ENCODE measurements around the gene ZNF550.
"Not testable (repeated sequence)": the region's sequence is repeated elsewhere in the genome, so short reads cannot be mapped to it uniquely, and the experiment has no call there.

Gene ZNF550

DNA sequence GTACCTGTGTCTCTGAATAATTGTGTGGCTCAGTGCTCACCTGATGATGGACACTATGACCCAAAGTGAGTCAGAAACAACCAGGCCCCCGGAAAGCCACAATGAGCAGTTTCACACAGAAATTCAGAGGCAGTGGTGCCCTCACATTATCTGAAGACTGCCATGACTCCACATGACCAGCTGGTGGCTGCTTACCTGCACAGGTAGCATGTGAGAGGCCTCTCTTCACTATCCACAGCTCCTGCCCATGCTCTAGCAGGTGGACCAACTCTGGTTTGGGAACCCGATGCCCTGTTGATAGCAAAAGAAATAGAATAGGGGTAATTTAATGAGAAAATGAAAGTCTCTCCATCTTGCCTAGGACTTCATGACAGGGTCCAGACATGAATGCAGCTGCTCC lies 7.2 kb downstream of the ZNF550 start:
- in situ Hi-C loops (cut with HindIII; ENCODE audit: low pct_ligation_motif_present, low pct_unique_long_range_greater_than_20kb, low sequenced_read_pairs), result no loop called here
- DNase-seq, result no peak

DNA sequence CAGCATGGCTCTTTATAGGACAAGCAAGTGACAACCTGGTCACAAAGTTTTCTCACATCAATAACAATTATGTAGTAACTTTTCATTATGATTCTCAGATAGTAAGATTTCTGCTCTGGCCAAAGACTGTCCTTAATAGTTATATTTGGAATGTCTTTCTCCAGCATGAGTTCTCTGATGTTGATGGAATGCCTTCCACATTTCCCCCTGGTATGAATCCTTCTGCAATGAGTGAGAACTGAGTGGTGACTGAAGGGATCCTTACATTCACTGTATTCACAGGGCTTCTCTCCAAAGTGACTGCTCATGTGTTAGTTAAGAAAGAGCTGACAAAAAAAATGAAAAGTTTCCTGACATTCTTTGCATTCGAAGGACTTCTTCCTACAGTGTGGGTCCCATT lies 13.2 kb downstream of the ZNF550 start:
- in situ Hi-C loops (cut with HindIII; ENCODE audit: low pct_ligation_motif_present, low pct_unique_long_range_greater_than_20kb, low sequenced_read_pairs), result no loop called here

DNA sequence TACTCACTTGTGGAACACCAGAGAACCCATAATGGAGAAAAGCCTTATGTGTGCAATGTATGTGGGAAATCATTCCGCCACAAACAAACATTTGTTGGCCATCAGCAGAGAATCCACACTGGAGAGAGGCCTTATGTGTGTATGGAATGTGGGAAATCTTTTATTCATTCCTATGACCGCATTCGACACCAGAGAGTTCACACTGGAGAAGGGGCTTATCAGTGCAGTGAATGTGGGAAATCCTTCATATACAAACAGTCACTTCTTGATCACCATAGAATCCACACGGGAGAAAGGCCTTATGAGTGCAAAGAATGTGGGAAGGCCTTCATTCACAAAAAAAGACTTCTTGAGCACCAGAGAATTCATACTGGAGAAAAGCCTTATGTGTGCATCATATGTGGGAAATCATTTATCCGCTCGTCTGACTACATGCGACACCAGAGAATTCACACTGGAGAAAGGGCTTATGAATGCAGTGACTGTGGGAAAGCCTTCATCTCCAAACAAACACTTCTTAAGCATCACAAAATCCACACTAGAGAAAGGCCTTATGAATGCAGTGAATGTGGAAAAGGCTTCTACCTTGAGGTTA lies 21.6 kb downstream of the ZNF550 start:
- no peak for DNase-seq
- in situ Hi-C loops (cut with HindIII; ENCODE audit: low pct_ligation_motif_present, low pct_unique_long_range_greater_than_20kb, low sequenced_read_pairs), result no loop called here

More for the DNA sequence above, 13.2 kb downstream of the ZNF550 start:
- DNase-seq, result no peak

DNA sequence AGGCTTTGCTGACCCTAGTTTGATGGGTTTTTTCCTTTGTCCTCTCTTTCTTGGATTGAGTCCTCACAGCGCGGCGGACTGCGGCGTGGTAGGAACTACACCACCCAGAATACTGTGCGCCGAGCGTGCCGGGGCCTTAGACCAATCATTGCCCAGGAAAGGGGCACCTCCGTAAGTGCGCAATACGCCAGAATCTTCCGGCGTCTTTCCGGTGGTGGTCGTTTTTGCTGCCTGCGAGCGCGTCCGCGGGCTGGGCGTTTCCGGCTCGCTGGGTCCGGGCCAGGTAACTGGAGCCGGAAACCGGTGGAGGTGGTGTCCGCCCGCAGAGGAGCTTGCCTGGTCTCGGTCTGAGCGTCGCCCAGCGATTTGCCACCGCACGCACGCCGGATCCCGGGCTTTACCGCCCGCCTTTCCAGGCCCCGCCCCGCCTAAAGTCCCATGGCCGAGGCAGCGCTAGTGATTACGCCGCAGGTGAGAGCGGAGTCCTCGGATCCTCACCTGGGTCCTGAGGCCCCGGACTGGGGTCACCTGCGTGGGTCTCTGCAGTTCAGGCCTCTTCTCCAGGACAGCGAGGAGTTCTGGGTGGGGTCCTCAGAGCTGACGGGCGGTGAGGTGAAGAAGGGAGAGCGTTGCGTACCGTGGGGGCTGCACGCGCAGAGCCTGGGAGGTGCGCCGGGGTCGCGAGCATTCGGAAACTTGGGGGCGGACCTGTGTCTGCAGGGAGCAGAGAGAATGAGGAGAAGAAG lies 32.4 kb downstream of the ZNF550 start, which contains the start of gene ZNF549:
ZNF549 (plus strand) TSS at position 221 of the 746 bp plus-strand sequence; CDS start at position 439, 218 bp downstream.
- peak; percentile 65 for DNase-seq
- in situ Hi-C loops (cut with HindIII; ENCODE audit: low pct_ligation_motif_present, low pct_unique_long_range_greater_than_20kb, low sequenced_read_pairs), result no loop called here

DNA sequence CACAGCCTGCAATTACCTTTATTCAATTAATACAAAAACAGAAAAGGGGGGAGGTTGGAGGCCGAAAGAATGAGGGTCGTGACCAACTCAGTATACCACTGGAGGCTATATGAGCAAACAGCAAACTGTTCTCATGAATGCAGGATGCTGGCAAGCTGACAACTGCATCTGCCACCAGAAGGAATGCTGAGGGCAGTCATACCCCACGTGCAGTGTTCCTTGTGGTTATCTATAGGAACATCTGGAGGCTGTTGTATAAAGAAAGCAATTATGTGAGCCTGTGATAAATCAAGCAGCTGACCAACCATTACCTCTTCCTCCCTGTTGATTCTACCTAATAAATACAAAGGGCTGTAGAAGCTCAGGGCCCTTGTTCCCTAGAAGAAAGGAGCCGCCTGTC lies 41.6 kb downstream of the ZNF550 start:
- DNase-seq, result not testable (repeated sequence)

DNA sequence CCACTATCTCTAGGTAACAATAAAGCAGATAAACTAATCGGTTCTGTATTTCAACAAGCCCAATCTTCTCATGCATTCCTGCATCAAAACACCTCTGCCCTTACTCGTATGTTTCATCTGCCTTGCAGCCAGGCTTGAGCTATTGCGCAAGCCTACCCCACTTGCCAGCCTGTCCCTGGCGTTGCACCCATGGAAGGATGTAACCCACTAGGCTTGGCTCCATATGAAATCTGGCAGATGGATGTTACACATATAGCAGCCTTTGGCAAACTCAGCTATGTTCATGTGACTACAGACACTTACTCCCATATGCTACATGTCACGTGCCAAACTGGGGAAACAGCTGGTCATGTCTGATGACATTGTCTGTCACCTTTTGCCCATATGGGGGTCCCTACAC lies 44.4 kb downstream of the ZNF550 start:
- DNase-seq, result no peak
- in situ Hi-C loops (cut with HindIII; ENCODE audit: low pct_ligation_motif_present, low pct_unique_long_range_greater_than_20kb, low sequenced_read_pairs), result no loop called here

More for the DNA sequence above, 41.6 kb downstream of the ZNF550 start:
- in situ Hi-C loops (cut with HindIII; ENCODE audit: low pct_ligation_motif_present, low pct_unique_long_range_greater_than_20kb, low sequenced_read_pairs), result not testable (repeated sequence)

DNA sequence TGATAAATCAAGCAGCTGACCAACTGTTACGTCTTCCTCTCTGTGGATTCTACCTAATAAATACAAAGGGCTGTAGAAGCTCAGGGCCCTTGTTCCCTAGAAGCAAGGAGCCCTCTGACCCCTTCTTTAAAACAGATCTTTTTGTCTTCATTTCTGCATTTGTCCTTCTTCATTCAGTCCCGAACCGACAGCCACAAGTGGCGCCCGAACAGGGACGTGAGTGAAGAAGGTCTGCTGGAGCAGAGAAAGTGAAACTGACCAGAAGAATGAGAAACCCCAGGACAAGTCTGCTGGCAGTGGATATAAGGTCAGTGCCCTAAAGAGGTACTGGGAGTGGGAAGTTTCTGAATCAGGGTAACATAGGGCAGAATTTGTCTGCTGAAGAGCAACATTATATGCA lies 46.8 kb downstream of the ZNF550 start:
- no peak for DNase-seq

DNA sequence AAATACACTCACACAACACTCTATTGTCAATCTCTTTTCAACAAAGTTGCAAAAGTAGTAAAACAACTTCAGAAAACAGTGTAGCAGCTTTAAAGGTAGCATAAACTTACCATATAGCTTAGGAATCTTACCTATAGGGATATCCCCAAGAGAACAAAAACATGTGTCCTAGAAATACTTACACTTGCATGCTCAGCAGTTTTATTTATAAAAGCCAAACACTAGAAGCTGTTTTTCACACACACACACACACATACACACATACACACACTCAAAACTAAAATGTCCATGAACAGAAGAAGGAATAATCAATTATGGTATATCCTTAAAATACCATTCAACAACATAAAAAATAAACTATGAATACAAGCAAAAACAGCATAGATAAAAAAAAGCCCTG lies 48.2 kb downstream of the ZNF550 start:
- no peak for DNase-seq
- in situ Hi-C loops (cut with HindIII; ENCODE audit: low pct_ligation_motif_present, low pct_unique_long_range_greater_than_20kb, low sequenced_read_pairs), result no loop called here

More for the DNA sequence above, 46.8 kb downstream of the ZNF550 start:
- in situ Hi-C loops (cut with HindIII; ENCODE audit: low pct_ligation_motif_present, low pct_unique_long_range_greater_than_20kb, low sequenced_read_pairs), result no loop called here

DNA sequence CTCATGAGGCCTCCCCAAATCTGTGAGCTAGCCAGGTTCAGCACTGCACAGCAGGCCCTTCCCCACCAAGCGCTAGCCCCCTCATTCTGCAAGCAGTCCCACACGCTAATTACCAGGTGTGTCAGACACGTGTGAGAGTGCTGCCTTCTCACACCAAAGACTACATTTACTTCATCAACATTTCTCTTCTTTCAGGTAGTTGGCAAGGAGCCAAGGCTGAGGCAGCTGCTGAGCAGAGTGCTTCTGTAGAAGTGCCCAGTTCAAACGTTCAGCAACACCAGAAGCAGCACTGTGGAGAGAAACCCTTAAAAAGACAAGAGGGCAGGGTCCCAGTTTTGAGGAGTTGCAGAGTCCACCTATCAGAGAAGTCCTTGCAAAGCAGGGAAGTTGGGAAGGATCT lies 53.5 kb downstream of the ZNF550 start:
- in situ Hi-C loops (cut with HindIII; ENCODE audit: low pct_ligation_motif_present, low pct_unique_long_range_greater_than_20kb, low sequenced_read_pairs), result no loop called here
- DNase-seq, result no peak

DNA sequence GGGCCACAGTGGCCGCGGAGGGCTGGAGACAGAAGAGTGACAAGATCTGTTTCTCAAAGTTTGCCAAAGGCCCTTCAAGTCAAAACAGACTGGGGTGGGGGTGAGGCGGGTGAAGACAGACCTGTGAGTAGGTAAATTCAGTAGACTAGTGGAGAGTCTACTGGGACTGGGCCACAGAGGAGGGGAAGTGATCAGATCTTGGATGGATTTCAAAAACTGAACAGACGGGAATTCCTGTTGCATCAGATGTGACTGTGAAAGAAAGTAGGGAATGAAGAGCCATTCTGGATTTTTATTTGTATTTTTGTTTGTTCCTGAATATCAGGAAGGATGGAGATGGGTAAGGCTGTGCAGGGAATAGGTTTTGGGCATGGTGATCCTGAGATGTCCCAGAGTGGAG lies 59.3 kb downstream of the ZNF550 start:
- in situ Hi-C loops (cut with HindIII; ENCODE audit: low pct_ligation_motif_present, low pct_unique_long_range_greater_than_20kb, low sequenced_read_pairs), result not testable (repeated sequence)

DNA sequence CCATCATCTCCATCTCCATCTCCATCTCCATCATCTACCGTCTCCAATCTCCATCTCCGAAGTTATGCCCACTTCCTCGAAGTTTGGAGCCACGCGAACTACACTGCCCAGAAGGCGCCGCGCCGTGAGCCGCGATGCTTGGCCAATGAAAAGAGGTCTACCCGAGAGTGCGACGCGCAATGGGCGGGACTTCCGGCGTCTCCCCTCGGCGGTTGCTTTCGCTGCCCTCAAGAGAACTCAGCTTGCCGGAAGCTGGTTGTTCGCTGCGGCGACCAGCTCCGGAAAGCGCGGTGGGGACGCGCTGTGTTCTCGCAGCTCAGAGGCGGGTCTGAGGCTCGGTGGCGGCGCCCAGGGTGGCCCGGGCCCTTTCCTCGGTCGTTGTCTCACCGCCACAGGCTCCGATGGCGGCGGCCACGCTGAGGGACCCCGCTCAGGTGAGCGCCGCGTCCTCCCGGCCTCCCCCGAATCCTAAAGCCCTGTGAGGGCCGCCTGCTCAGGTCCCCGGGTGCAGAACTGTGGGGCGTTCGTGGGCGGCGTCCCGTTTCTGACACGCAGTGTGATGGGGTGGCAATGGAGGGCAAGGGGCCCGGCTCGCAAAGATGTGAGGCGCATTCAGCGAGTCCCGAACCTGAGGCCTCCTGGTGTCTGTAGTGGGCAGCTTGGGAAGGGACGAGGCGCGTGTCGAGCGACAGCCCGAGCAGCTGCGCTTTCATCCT lies 59.8 kb downstream of the ZNF550 start, which contains the start of gene ZNF773:
ZNF773 (plus strand) TSS at position 259 of the 716 bp plus-strand sequence; CDS start at position 402, 143 bp downstream.
- in situ Hi-C loops (cut with HindIII; ENCODE audit: low pct_ligation_motif_present, low pct_unique_long_range_greater_than_20kb, low sequenced_read_pairs), result not testable (repeated sequence)
- DNase-seq, result peak; percentile 93

More for the DNA sequence above, 59.3 kb downstream of the ZNF550 start:
- DNase-seq, result not testable (repeated sequence)

DNA sequence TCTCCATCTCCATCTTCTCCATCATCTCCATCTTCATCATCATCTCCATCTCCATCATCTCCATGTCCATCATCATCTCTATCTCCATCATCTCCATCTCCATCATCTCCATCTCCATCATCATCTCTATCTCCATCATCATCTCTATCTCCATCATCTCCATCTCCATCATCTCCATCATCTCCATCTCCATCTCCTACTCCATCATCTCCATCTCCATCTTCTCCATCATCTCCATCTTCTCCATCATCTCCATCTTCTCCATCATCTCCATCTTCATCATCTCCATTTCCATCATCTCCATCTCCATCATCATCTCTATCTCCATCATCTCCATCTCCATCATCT lies 60.4 kb downstream of the ZNF550 start:
- in situ Hi-C loops (cut with HindIII; ENCODE audit: low pct_ligation_motif_present, low pct_unique_long_range_greater_than_20kb, low sequenced_read_pairs), result not testable (repeated sequence)

DNA sequence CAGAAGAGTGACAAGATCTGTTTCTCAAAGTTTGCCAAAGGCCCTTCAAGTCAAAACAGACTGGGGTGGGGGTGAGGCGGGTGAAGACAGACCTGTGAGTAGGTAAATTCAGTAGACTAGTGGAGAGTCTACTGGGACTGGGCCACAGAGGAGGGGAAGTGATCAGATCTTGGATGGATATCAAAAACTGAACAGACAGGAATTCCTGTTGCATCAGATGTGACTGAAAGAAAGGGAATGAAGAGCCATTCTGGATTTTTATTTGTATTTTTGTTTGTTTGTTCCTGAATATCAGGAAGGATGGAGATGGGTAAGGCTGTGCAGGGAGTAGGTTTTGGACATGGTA lies 71.4 kb downstream of the ZNF550 start:
- in situ Hi-C loops (cut with HindIII; ENCODE audit: low pct_ligation_motif_present, low pct_unique_long_range_greater_than_20kb, low sequenced_read_pairs); DNase-seq: not testable (repeated sequence)

More for the DNA sequence above, 60.4 kb downstream of the ZNF550 start:
- DNase-seq, result not testable (repeated sequence)

DNA sequence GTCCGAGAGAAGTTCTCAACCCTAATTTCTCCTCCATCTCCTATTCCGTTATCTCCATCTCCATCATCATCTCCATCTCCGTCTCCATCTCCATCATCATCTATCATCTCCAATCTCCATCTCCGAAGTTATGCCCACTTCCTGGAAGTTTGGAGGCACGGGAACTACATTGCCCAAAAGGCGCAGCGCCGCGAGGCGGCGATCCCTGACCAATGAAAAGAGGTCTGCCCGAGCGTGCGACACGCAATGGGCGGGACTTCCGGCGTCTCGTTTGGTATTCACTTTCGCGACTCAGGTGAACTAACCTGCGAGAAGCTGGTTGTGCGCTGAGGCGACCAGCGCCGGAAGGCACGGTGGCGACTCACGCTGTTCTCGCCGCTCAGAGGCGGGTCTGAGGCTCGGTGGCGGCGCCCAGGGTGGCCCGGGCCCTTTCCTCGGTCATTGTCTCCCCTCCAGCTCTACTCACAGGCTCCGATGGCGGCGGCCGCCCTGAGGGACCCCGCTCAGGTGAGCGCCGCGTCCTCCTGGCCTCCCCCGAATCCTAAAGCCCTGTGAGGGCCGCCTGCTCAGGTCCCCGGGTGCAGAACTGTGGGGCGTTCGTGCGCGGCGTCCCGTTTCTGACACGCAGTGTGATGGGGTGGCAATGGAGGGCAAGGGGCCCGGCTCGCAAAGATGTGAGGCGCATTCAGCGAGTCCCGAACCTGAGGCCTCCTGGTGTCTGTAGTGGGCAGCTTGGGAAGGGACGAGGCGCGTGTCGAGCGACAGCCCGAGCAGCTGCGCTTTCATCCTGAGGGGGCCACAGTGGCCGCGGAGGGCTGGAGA lies 72.0 kb downstream of the ZNF550 start, which contains the start of gene ZNF419:
ZNF419 (plus strand) TSS at position 274 of the 822 bp plus-strand sequence; CDS start at position 475, 201 bp downstream.
- DNase-seq, result peak; percentile 82
- in situ Hi-C loops (cut with HindIII; ENCODE audit: low pct_ligation_motif_present, low pct_unique_long_range_greater_than_20kb, low sequenced_read_pairs), result not testable (repeated sequence)
